Liver (tissue), 9 donors: Measurements from ENCODE around the gene CD81. TPM values are rescaled to one million over a fixed set of nuclear protein-coding genes. Genes with fewer than 3 reads are reported as not detected.

Experiments
- DNase-seq: peaks from one replicate; pipeline ENCODE4 v3.0.0-alpha.2; 2017; ENCODE audit warnings: low spot score
- H3K27ac ChIP-seq, 2 donors: one replicate each; pipeline ENCODE4 v1.7.0; 2013; ENCODE audit warnings: inconsistent platforms in 2 of 2, low read length in 2 of 2, control low read depth in 1 of 2, low read depth in 1 of 2, mild to moderate bottlenecking in 1 of 2
- H3K27me3 ChIP-seq, 4 donors: one replicate each; pipeline versions ENCODE4 v1.6.1 to v1.7.0; 2013; ENCODE audit warnings: low read length in 3 of 4, inconsistent platforms in 1 of 4, mild to moderate bottlenecking in 1 of 4, moderate library complexity in 1 of 4; ENCODE audit not compliant: control insufficient read depth in 4 of 4, insufficient read depth in 4 of 4
- H3K36me3 ChIP-seq, 4 donors: one replicate each; pipeline versions ENCODE4 v1.6.1 to v1.7.0; 2013; ENCODE audit warnings: low read length in 3 of 4, mild to moderate bottlenecking in 3 of 4, low read depth in 1 of 4, moderate library complexity in 1 of 4; ENCODE audit not compliant: control insufficient read depth in 4 of 4, insufficient read depth in 3 of 4
- H3K4me1 ChIP-seq, 4 donors: one replicate each; pipeline versions ENCODE4 v1.6.1 to v1.7.0; 2013; ENCODE audit warnings: low read length in 3 of 4, mild to moderate bottlenecking in 3 of 4, moderate library complexity in 1 of 4; ENCODE audit not compliant: control insufficient read depth in 4 of 4, insufficient read depth in 4 of 4
- H3K4me3 ChIP-seq, 3 donors: one replicate each; pipeline versions ENCODE4 v1.6.1 to v1.7.0; 2013; ENCODE audit warnings: low read length in 3 of 3, control low read depth in 1 of 3, low read depth in 1 of 3, mild to moderate bottlenecking in 1 of 3
- H3K9ac ChIP-seq, 2 donors: one replicate each; pipeline ENCODE4 v1.7.0; 2013; ENCODE audit warnings: low read length in 2 of 2, mild to moderate bottlenecking in 2 of 2, moderate library complexity in 2 of 2, control low read depth in 1 of 2, low read depth in 1 of 2
- H3K9me3 ChIP-seq, 4 donors: one replicate each; pipeline versions ENCODE4 v1.6.1 to v1.7.0; 2013; ENCODE audit warnings: low read length in 3 of 4; ENCODE audit not compliant: control insufficient read depth in 4 of 4
- EGR1 ChIP-seq, 2 donors: IDR thresholded peaks; 2 replicates each; pipeline ENCODE4 v1.6.1; 2016 to 2018; ENCODE audit warnings: antibody characterized with exemption in 2 of 2, low read depth in 2 of 2
- FOXA1 ChIP-seq: IDR thresholded peaks from 2 replicates; pipeline ENCODE4 v1.6.1; 2016; ENCODE audit warnings: antibody characterized with exemption
- FOXA2 ChIP-seq: IDR thresholded peaks from 2 replicates; pipeline ENCODE4 v1.6.1; 2016; ENCODE audit warnings: antibody characterized with exemption
- GABPA ChIP-seq, 2 donors: IDR thresholded peaks in 1 of 2; conservative IDR thresholded peaks in 1 of 2; 2 replicates each; pipeline ENCODE4 v1.6.1; 2016; ENCODE audit warnings: antibody characterized with exemption in 2 of 2, mild to moderate bottlenecking in 1 of 2, moderate library complexity in 1 of 2
- HNF4A ChIP-seq, 2 donors: conservative IDR thresholded peaks; 2 replicates each; pipeline ENCODE4 v1.6.1; 2016; ENCODE audit warnings: antibody characterized with exemption in 2 of 2, mild to moderate bottlenecking in 2 of 2
- HNF4G ChIP-seq: IDR thresholded peaks from 2 replicates; pipeline ENCODE4 v1.6.1; 2016; ENCODE audit warnings: antibody characterized with exemption
- JUND ChIP-seq, 2 donors: IDR thresholded peaks; 2 replicates each; pipeline ENCODE4 v1.6.1; 2016; ENCODE audit warnings: antibody characterized with exemption in 2 of 2
- NR2F2 ChIP-seq: IDR thresholded peaks from 2 replicates; pipeline ENCODE4 v1.6.1; 2016; ENCODE audit warnings: antibody characterized with exemption
- RAD21 ChIP-seq, 2 donors: IDR thresholded peaks; 2 replicates each; pipeline ENCODE4 v1.6.1; 2016; ENCODE audit warnings: antibody characterized with exemption in 2 of 2, mild to moderate bottlenecking in 2 of 2
- RXRA ChIP-seq, 2 donors: IDR thresholded peaks; 2 replicates each; pipeline ENCODE4 v1.6.1; 2017 to 2018; ENCODE audit warnings: antibody characterized with exemption in 2 of 2, mild to moderate bottlenecking in 1 of 2
- SP1 ChIP-seq: IDR thresholded peaks from 2 replicates; pipeline ENCODE4 v1.6.1; 2018; ENCODE audit warnings: antibody characterized with exemption, mild to moderate bottlenecking
- TAF1 ChIP-seq: conservative IDR thresholded peaks from 2 replicates; pipeline ENCODE4 v1.6.1; 2016; ENCODE audit warnings: antibody characterized with exemption, mild to moderate bottlenecking
- YY1 ChIP-seq: IDR thresholded peaks from 2 replicates; pipeline ENCODE4 v1.6.1; 2016; ENCODE audit warnings: antibody characterized with exemption, mild to moderate bottlenecking
- WGBS: extraction: QIAGEN DNeasy Blood & Tissue Kit; methylation state at CpG from one replicate; pipeline ENCODE4 v1.1.7; 2013; 5-methylcytosine and 5-hydroxymethylcytosine counted together
- polyA plus RNA-seq, 2 donors: library from polyadenylated mRNA; stranded (reverse) in 1 of 2; unstranded in 1 of 2; fragments of 200-250 nt in 1 of 2; fragments of >200 nt in 1 of 2; fragmentation: Nextera tagmentation in 1 of 2; extraction: Ambion mirVana in 1 of 2; gene quantifications; one replicate each; pipeline versions ENCODE4 v1.2.1 to v1.2.3, GENCODE V29; 2013 to 2015
- total RNA-seq, 2 donors: library from RNA; depleted of rRNA; stranded (reverse); fragments of >200 nt; gene quantifications; one replicate each; pipeline ENCODE4 v1.2.3, GENCODE V29; 2014
- TF ChIP-seq, protein P1 (sequence below): fragments of 150-350 bp; IDR thresholded peaks from 2 replicates; pipeline ENCODE4 v1.5.1; 2017; ENCODE audit warnings: improper control_type of control experiment, low read depth, low read length; ENCODE audit not compliant: missing input control
- TF ChIP-seq, protein P2 (sequence below): IDR thresholded peaks from 2 replicates; pipeline ENCODE4 v1.6.1; 2016; ENCODE audit warnings: antibody characterized with exemption
- TF ChIP-seq, protein P3 (sequence below): IDR thresholded peaks from 2 replicates; pipeline ENCODE4 v1.6.1; 2016; ENCODE audit warnings: antibody characterized with exemption
- TF ChIP-seq, protein P4 (sequence below): IDR thresholded peaks from 2 replicates; pipeline ENCODE4 v1.6.1; 2016; ENCODE audit warnings: antibody characterized with exemption, mild to moderate bottlenecking
- TF ChIP-seq, protein P5 (sequence below): IDR thresholded peaks from 2 replicates; pipeline ENCODE4 v1.6.1; 2016; ENCODE audit warnings: antibody characterized with exemption
- donor health status: healthy.
- donor health status: healthy.
- donor health status: healthy.
- donor health status: healthy.
- donor health status: healthy.

CD81 gene
- total and polyA plus RNA-seq, 4 donors: 76.9 to 712 (median 164) TPM

DNA sequence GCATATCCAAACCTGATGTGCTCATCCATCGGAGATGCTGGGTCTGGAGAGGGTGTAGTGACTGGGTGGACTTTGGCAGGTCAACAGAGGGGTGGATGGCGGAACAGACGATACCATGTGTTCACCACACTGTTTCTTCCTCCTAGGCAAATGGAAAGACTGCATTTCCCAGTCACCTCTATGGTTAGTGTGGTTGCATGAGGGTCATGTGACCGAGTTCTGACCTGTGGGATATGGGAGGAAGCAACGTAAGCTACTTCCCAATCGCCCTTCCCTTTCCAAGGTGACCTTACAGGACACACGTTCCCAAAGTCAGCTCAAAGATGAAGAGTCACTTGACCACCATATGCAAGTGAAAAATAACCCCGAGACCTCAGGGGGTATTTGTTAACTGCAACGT, 47.6 kb upstream of the CD81 start:
- H3K27ac ChIP-seq: no peak overlapping the region
- H3K9ac ChIP-seq: no peak overlapping the region
- TF ChIP-seq HNF4A (conservative IDR thresholded peaks at IDR 0.05): no peak
- TF ChIP-seq, protein P1, sequence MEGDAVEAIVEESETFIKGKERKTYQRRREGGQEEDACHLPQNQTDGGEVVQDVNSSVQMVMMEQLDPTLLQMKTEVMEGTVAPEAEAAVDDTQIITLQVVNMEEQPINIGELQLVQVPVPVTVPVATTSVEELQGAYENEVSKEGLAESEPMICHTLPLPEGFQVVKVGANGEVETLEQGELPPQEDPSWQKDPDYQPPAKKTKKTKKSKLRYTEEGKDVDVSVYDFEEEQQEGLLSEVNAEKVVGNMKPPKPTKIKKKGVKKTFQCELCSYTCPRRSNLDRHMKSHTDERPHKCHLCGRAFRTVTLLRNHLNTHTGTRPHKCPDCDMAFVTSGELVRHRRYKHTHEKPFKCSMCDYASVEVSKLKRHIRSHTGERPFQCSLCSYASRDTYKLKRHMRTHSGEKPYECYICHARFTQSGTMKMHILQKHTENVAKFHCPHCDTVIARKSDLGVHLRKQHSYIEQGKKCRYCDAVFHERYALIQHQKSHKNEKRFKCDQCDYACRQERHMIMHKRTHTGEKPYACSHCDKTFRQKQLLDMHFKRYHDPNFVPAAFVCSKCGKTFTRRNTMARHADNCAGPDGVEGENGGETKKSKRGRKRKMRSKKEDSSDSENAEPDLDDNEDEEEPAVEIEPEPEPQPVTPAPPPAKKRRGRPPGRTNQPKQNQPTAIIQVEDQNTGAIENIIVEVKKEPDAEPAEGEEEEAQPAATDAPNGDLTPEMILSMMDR: no peak
- no peak for TF ChIP-seq TAF1
- no peak for TF ChIP-seq SP1
- TF ChIP-seq HNF4G: no peak
- peaks cover 2 to 20% (median 14%) of the 10 kb centered on the region in 4 donors for H3K4me1 ChIP-seq
- WGBS: 88% methylated on average over 9 of the region's 9 CpGs
- H3K4me3 ChIP-seq: no peak overlapping the region
- peaks cover 0 to 6% (median 0%) of the 10 kb centered on the region in 4 donors for H3K9me3 ChIP-seq
- H3K27me3 ChIP-seq: no peaks in the 10 kb centered on the region
- no peaks in the 10 kb centered on the region for H3K36me3 ChIP-seq
- DNase-seq: no peak

DNA sequence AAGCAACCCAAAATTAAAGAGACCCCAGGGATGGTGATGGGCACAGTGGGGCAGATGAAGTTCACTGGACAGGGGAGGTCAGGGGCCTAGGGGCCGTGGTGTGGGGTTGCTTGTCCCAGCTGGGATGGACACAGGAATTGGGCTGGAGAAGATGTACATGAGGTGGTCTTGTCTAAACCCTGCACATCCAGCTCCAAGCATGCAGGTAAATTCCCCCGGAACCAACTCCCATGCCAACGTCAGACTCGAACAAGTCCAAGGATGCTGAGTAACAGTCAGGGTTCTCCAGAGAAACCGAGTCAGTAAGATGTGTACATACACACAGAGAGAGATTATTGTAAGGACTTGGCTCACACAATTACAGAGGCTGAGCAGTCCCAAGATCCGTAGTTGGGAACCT, 46.4 kb upstream of the CD81 start:
- Histone ChIP-seq H3K27ac (no peak overlapping the region), H3K9me3 (peaks cover 0 to 6% (median 0%) of the 10 kb centered on the region in 4 donors), H3K4me3 (no peak overlapping the region), H3K9ac (no peak overlapping the region), H3K4me1 (peaks cover 0 to 9% (median 4%) of the 10 kb centered on the region in 4 donors), H3K27me3 (no peaks in the 10 kb centered on the region), H3K36me3 (no peaks in the 10 kb centered on the region)
- WGBS: 95% methylated on average over 6 of the region's 6 CpGs
- no peak for TF ChIP-seq NR2F2
- no peak for TF ChIP-seq FOXA1
- TF ChIP-seq, protein P2, sequence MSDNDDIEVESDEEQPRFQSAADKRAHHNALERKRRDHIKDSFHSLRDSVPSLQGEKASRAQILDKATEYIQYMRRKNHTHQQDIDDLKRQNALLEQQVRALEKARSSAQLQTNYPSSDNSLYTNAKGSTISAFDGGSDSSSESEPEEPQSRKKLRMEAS: no peak
- TF ChIP-seq HNF4A (conservative IDR thresholded peaks at IDR 0.05): no peak
- TF ChIP-seq, protein P3, sequence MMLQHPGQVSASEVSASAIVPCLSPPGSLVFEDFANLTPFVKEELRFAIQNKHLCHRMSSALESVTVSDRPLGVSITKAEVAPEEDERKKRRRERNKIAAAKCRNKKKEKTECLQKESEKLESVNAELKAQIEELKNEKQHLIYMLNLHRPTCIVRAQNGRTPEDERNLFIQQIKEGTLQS: no peak
- no peak for TF ChIP-seq TAF1
- TF ChIP-seq, protein P1: no peak
- TF ChIP-seq YY1: no peak
- no peak for TF ChIP-seq GABPA (IDR thresholded peaks at IDR 0.05 in 1 of 2, conservative IDR thresholded peaks at IDR 0.05 in 1 of 2)
- TF ChIP-seq RXRA (IDR thresholded peaks at IDR 0.05): no peak
- TF ChIP-seq, protein P4, sequence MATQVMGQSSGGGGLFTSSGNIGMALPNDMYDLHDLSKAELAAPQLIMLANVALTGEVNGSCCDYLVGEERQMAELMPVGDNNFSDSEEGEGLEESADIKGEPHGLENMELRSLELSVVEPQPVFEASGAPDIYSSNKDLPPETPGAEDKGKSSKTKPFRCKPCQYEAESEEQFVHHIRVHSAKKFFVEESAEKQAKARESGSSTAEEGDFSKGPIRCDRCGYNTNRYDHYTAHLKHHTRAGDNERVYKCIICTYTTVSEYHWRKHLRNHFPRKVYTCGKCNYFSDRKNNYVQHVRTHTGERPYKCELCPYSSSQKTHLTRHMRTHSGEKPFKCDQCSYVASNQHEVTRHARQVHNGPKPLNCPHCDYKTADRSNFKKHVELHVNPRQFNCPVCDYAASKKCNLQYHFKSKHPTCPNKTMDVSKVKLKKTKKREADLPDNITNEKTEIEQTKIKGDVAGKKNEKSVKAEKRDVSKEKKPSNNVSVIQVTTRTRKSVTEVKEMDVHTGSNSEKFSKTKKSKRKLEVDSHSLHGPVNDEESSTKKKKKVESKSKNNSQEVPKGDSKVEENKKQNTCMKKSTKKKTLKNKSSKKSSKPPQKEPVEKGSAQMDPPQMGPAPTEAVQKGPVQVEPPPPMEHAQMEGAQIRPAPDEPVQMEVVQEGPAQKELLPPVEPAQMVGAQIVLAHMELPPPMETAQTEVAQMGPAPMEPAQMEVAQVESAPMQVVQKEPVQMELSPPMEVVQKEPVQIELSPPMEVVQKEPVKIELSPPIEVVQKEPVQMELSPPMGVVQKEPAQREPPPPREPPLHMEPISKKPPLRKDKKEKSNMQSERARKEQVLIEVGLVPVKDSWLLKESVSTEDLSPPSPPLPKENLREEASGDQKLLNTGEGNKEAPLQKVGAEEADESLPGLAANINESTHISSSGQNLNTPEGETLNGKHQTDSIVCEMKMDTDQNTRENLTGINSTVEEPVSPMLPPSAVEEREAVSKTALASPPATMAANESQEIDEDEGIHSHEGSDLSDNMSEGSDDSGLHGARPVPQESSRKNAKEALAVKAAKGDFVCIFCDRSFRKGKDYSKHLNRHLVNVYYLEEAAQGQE: no peak
- TF ChIP-seq FOXA2: no peak
- TF ChIP-seq RAD21 (IDR thresholded peaks at IDR 0.05): no peak
- TF ChIP-seq SP1: no peak
- no peak for TF ChIP-seq EGR1 (IDR thresholded peaks at IDR 0.05; ENCODE audit: low read depth in 2 of 2)
- TF ChIP-seq HNF4G: no peak
- no peak for TF ChIP-seq JUND (IDR thresholded peaks at IDR 0.05)
- TF ChIP-seq, protein P5, sequence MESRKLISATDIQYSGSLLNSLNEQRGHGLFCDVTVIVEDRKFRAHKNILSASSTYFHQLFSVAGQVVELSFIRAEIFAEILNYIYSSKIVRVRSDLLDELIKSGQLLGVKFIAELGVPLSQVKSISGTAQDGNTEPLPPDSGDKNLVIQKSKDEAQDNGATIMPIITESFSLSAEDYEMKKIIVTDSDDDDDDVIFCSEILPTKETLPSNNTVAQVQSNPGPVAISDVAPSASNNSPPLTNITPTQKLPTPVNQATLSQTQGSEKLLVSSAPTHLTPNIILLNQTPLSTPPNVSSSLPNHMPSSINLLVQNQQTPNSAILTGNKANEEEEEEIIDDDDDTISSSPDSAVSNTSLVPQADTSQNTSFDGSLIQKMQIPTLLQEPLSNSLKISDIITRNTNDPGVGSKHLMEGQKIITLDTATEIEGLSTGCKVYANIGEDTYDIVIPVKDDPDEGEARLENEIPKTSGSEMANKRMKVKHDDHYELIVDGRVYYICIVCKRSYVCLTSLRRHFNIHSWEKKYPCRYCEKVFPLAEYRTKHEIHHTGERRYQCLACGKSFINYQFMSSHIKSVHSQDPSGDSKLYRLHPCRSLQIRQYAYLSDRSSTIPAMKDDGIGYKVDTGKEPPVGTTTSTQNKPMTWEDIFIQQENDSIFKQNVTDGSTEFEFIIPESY: no peak
- no peak for DNase-seq
